ENCODE results near the gene FFAR3.

- TF ChIP-seq POLR2A (IDR thresholded peaks at IDR 0.05; ENCODE audit: low read length) (no peak), GATA1 (IDR thresholded peaks at IDR 0.05; ENCODE audit: low read depth, low read length) (no peak)
These were observed at the start of gene FFAR3 for GRCh38 chr19:35357867-35358573.

All from erythroblast (primary cell).